Eye (tissue), 1 donor: ENCODE results near the gene MADCAM1.

Experiments
- DNase-seq: peaks from one replicate; pipeline ENCODE4 v3.0.0-alpha.2; 2015

The MADCAM1 gene

DNA sequence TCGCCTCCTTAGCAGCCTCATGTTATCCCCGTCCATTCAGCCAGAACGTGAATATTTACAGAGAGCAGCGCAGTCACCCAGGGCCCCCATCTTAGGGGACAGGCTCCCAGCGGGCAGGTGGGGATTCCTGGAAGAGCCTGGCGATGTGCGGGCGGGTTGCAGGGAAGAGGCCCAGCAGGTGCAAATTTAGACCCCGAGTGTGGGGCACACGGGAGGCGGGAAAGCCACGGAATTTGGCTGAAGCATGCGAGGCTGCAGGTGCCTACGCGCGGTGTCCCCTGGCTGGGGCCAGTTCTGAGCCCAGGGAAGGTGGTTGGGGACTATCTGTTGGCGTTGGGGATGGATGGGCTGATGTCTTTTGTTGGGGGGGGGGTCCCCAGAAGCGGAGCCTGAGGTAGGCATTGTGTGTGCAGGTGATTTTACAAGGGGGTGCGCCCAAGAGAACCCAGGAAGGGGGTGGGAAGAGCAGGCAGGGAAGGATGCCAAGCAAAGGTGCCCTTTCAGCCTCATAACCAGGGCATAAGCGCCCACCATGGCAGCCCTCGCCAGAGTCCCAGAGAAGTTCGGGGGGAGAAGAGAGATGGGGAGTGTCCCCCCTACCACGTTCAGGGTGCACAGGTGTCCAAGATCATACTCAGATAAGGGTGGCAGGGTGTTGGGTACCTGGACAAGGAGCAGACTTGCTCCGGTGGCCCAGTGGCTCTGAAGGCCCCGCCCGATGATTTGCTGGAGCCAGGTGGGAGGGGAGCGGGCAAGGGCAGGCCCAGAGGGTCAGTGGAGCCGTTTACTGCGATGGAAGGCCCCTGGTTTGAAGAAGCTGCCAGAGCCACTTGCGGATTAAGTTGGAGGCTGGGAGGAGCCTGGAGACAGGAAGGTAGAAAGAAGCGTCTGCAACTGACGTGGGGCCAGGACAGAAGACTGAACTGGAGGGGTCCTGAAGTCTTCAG is 12.2 kb downstream of the MADCAM1 start:
- no peak for DNase-seq

GRCh38 chr19:510606-511100 is 14.4 kb downstream of the MADCAM1 start:
- peak; percentile 95 for DNase-seq

DNA sequence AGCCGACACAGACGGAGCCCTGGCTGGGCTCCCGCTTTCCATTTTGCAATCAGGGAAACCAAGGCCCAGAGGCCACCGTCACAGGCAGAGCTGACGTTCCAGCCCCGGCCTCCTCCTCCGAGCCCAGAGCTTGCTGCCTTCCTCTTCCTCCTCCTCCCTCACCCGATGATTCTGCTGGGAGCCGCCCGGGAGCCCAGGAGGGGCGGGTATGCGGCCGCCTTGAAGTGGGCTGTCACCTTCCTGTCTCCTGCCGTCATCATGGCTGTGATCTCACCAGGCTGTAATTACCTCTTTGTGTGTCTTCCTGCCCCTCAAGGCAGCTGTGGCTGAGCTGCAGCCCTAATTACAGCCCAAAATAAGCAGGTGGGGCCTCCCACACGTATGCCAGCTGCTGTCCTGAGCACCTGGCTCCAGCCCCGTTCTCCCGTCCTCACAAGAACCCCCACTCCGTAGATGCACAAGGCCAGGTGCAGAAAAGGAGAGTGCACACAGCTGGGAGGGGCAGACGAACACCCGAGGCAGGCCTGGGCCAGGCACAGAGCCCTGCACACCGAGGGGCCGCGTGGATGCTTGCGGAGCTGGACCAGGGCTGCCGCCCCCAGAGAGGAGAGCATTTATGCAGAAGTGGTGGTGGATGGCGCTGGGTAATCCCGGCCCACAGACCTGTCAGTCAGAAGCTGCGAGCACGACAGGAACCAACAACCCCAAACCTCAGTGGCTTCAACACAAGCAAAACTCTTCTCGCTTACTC is 15.0 kb downstream of the MADCAM1 start:
- DNase-seq = peak; percentile 67

DNA sequence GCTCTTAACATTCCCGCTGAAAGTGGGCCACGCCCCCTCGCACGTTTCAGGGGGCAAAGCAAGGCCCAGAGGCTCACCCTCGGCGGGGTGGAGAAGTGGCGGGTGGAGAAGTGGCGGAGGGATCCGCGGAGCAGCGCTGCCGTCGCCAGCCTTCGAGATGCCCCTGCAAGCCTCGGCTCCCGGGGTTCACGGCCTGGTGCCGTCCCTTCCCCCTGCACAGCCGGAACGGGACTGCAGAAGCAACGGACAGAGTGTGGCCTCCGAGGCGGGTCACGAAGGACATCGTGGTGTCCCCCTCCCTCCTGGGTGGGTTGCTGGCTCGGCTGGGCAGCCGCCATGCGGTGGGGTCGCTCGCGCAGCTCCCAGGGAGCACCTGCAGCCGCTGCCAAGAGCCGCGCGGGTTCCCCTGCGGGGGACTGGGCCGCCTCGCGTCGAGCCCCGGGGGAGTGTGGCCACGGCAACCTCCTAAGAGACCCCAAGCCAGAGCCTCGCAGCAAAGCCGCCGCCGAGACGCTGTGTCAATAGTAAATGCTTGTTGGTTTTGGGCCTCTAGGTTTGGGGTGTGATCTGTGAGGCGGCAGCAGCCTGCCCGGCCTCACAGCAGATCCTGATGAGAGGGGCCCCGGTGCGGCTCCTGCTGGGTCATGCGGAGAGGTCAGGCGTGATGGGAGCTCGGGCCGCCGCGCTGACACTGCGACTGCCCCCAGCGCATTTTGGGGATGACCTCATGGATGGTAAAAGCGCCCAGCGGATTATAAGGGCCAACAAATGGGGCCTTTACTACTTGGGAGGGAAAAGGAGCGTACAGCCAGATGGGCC is 16.5 kb downstream of the MADCAM1 start:
- DNase-seq = peak; percentile 73

DNA sequence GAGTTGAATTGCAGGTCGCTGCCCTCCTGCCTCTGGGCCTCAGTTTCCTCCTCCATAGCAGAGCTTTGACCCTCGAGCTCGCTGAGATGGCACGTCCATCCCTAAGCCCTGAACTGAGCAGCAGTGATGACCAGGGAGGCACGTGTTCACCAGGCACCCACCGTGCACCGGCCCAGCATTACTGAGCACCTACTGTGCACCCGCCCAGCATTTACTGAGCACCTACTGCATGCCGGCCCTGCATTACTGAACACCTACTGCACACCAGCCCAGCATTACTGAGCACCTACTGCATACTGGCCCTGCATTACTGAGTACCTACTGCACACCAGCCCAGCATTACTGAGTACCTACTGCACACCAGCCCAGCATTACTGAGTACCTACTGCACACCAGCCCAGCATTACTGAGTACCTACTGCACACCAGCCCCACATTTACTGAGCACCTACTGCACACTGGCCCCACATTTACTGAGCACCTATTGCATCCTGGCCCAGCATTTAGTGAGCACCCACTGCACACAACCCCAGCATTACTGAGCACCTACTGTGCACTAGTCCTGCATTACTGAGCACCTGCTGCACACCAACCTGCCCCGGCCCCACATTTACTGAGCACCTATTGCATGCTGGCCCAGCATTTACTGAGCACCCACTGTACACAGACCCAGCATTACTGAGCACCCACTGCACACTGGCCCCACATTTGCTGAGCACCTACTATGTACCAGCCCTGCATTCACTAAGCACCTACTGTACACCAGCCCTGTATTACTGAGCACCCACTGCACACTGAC is 17.3 kb downstream of the MADCAM1 start:
- DNase-seq = no peak

DNA sequence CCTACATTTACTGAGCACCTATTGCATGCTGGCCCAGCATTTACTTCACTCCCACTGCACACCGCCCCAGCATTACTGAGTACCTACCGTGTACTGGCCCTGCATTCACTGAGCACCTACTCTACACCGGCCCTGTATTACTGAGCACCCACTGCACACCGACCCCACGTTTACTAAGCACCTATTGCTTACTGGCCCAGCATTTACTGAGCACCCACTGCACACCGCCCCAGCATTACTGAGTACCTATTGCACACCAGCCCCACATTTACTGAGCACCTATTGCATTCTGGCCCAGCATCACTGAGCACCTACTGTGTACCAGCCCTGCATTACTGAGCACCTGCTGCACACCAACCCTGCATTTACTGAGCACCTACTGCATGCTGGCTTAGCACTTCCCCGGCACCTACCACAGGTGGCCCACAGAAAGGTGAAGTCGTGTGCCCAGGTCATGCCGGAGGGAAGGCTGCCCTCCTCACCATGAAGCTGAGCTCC is 17.9 kb downstream of the MADCAM1 start:
- no peak for DNase-seq

DNA sequence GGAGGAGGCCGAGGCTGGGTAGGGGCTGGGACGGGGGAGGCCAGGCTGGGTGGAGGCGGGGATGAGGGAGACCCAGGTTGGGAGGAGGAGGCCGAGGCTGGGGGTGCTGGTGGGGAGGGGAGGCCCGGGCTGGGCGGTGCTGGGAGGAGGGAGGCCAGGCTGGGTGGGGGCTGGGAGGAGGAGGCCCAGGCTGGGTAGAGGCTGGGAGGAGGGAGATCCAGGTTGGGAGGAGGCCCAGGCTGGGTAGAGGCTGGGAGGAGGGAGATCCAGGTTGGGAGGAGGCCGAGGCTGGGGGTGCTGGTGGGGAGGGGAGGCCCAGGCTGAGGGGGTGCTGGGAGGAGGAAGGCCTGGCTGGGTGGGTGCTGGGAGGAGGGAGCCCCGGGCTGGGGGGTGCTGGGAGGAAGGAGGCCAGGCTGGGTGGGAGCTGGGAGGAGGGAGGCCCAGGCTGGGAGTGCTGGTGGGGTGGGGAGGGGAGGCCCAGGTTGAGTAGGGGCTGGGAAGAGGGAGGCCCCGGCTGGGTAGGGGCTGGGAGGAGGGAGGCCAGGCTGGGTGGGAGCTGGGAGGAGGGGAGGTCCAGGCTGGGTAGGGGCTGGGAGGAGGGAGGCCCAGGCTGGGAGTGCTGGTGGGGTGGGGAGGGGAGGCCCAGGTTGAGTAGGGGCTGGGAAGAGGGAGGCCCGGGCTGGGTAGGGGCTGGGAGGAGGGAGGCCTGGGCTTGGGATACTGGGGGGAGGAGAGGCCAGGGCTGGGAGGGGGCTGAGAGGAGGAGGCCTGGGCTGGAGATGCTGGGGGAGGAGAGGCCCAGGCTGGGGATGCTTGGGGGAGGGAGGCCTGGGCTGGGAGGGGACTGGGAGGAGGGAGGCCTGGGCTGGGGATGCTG is 21.7 kb downstream of the MADCAM1 start:
- peak; percentile 95 for DNase-seq

DNA sequence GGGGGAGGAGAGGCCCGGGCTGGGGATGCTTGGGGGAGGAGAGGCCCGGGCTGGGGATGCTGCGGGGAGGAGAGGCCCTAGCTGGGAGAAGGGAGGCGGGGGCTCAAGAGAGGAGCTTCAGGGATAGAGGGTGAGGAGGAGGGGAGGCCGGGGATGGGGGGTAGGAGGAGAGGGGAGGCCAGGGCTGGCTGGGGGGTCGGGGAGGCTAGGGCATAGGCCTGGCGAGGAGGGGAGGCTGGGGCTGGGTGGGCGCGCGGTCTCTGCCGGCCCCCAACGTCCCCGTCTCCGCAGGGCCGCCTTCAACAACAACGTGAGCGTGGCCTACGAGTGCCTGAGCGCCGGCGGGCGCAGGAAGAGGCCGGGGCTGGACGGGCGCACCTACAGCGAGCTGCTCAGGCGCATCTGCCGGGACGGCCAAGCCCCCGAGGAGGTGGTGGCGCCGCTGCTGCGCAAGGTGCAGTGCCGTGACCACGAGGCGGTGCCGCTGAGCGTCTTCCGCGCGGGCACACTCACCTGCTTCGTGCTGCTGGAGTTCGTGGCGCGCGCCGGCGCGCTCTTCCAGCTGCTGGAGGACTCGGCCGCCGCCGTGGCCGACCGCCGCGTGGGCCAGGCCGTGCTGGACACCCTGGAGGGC is 22.4 kb downstream of the MADCAM1 start:
- no peak for DNase-seq

DNA sequence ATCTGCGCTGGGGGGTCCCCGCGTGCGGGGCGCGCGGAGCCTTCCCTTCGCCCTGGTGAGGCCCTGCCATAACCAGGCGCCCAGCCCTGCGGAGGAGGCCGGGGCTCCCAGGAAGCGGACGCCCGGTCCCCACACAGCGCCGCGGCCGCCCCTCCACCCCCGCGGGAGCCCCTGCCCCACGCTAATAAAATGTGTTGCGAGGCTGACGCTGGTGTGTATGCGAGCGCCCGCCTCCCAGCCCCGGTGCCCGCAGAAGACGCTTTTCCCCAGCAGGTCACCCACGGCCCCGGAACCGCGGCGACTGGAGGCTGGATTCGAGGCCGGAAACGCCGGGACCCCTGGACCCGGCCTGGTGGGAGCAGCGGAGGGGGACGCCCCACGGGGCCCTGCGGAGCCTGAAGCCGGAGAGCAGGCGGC is 23.2 kb downstream of the MADCAM1 start:
- DNase-seq = no peak

- no peak for DNase-seq
Measured at GRCh38 chr19:522726-523125, 26.4 kb downstream of the MADCAM1 start.

DNA sequence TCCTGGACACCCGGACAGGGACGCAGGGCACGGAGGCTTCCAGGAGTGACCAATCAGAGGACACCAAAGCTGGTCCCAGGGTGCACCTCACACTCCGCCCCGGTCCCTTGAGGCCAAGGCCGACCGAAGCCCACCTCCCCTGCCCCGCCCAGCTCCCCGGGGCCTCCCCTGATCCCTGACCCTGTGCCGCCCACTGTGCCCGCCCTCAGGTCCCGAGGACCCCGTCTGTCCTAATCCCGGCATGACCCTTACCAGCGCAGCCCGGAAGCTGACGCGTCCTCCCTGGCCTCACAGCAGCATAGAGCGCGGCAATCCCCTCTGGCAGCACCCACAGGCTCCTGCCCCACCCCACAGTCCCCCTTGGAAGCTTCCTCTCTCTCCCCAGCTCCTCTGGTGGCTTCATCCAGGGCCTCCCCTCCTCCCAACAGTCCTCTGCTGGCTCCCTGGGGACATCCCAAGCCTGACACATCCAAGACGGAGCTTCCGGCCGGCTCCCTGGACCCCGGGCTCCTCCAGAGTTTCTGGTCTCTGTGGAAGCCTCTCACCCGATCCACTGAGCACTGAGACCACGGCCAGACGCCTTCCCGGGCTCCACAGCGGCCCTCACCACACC is 27.9 kb downstream of the MADCAM1 start:
- DNase-seq = no peak

- DNase-seq = no peak
Measured at GRCh38 chr19:525029-525428, 28.7 kb downstream of the MADCAM1 start.

GRCh38 chr19:525857-526419 is 29.7 kb downstream of the MADCAM1 start:
- DNase-seq = no peak

GRCh38 chr19:530134-531008 is 34.1 kb downstream of the MADCAM1 start:
- DNase-seq = no peak

- DNase-seq = peak; percentile 95
Measured at GRCh38 chr19:531009-531752, 34.9 kb downstream of the MADCAM1 start.

DNA sequence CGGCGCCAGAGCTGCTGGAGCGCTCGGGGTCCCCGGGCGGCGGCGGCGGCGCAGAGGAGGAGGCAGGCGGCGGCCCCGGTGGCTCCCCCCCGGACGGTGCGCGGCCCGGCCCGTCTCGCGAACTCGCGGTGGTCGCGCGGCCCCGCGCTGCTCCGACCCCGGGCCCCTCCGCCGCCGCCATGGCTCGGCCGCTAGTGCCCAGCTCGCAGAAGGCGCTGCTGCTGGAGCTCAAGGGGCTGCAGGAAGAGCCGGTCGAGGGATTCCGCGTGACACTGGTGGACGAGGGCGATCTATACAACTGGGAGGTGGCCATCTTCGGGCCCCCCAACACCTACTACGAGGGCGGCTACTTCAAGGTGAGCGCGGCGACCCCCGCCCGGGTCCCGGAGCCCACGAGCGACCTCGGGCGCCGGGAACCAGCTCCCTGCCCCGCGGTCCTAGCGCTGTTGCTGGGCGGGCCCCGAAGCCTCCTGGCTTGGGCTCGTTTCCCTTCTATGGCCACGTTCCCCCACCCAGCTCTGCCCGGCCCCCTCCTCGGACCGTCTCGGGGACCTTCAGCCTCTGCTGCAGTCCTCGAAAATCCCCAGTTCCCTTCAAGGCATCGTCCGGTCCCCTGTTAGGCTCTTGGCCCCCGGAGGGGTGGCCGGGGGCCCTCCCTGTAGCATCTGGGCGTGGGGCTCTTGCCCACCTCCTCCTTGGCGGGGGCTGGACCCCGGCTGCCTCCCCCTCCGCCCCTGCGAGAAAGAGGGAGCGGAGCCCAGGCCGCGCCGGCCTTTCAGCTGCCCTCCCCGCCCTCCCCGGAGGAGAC is 35.7 kb downstream of the MADCAM1 start, which contains the start of gene CDC34:
CDC34 (plus strand) TSS at position 8 of the 808 bp plus-strand sequence; CDS start at position 180, 172 bp downstream.
- peak; percentile 49 for DNase-seq
